Measurements from ENCODE around the gene P3H3.

DNA sequence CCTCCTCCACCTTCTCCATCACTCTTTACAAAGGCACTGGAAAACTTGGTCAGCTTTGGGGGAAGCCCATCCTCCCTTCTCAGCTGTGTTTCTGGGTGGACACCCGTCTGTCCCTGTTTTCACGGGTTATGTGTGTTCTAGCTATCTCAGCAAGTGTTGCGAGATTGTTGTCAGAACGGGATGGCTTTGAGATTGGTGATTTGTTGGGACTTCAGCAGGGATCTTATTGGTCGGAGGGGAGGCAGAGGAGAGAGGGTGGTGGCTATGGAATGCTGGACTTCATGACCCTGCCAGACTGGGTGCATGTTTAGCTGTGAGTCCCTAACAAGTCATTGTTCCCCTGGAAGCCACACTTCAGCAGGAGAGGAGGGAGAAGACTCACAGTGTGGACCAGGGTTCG is 25.8 kb downstream of the P3H3 start:
- TF ChIP-seq, protein P1, sequence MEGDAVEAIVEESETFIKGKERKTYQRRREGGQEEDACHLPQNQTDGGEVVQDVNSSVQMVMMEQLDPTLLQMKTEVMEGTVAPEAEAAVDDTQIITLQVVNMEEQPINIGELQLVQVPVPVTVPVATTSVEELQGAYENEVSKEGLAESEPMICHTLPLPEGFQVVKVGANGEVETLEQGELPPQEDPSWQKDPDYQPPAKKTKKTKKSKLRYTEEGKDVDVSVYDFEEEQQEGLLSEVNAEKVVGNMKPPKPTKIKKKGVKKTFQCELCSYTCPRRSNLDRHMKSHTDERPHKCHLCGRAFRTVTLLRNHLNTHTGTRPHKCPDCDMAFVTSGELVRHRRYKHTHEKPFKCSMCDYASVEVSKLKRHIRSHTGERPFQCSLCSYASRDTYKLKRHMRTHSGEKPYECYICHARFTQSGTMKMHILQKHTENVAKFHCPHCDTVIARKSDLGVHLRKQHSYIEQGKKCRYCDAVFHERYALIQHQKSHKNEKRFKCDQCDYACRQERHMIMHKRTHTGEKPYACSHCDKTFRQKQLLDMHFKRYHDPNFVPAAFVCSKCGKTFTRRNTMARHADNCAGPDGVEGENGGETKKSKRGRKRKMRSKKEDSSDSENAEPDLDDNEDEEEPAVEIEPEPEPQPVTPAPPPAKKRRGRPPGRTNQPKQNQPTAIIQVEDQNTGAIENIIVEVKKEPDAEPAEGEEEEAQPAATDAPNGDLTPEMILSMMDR (IDR thresholded peaks at IDR 0.05), result no peak
- TF ChIP-seq EP300 (IDR thresholded peaks at IDR 0.05), result no peak
